ENCODE data around the gene DST.
A peak's percentile ranks its signal among the peaks of the same experiment; 100 is the strongest.

DST gene

DNA sequence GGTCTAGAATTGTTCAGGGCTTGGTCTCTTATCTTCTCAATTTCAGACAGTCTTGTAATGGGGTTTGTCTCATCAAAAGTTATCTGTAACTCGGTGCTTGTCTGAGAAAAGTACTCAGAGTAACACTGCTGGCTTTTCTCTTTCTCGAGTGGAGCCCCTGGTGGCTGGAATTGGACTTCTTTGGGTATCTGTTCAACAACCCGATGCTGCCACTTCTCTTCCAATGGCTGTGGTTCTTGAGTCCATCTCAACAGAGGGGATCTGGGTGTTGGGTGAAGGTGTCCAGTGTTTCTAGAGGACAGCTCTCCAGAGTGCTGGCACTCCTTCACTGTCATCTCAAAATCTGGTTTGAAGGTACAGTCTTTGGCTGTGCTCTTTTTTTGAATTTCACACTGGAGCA is 24.6 kb downstream of the DST start:
- DNase-seq = no peak

DNA sequence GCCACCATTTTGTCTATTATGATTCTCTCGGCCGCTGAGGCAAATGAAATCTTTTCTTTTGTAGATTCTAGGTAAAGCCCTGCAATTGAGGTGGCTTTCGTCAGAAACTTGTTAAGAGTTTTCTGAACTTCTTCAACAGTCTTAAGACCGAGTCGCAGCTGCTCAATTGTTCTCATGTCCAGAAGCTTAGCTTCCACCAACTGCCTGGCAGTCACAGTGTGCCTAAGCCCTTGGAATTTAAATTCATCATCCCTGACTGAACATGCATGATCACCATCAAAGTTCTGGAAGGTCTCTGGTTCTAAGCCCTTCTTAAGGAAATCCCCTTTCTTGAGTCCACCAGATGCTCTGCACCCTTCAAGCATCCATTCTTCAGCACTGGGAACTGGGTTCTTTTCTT is 25.7 kb downstream of the DST start:
- DNase-seq = no peak

DNA sequence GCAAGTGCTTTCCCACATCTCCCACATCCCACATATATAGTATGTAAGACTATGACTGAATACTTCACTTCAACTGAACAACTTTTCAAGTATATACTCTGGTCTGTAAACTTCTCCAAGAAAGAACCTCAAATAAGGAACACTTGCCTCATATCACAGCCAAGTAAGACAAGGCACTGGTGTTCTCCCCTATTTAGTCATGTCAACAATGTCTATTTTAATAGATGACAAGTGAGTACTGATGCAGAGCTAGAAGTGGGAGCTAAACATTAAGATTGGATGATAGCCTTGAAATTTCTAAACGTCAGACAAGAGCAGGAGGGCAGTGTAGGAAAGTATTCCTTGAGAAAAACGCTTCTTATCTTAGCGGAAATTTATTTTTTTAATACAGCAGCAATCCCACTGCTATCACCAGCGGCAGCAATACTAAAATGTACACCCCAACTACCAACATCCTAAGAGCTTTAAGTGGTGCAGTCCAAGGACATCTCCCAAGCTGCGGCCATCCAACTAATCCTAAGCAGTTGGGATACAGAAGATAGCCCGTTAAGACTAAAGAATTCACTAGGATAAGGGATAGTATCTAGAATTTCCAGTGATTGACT is 29.3 kb downstream of the DST start:
- DNase-seq = no peak

DNA sequence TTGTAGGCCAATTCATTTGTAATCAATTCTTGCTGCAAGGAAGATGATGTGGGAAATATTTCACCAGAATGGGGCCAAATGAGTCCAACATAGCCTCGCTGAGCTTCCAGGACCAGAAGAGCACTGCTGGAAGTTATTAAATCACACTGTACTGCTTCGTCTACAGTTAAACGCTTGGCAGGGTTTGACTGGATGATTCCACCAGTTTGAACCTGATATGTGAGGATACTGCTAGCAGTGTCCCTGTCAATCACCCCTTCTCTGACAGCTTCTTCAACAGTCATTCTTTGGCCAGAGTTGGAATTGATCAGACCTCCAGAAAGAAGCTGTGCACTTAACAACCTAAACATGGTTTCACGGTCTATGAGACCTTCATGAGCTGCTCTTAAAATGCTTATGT is 34.4 kb downstream of the DST start:
- no peak for DNase-seq

DNA sequence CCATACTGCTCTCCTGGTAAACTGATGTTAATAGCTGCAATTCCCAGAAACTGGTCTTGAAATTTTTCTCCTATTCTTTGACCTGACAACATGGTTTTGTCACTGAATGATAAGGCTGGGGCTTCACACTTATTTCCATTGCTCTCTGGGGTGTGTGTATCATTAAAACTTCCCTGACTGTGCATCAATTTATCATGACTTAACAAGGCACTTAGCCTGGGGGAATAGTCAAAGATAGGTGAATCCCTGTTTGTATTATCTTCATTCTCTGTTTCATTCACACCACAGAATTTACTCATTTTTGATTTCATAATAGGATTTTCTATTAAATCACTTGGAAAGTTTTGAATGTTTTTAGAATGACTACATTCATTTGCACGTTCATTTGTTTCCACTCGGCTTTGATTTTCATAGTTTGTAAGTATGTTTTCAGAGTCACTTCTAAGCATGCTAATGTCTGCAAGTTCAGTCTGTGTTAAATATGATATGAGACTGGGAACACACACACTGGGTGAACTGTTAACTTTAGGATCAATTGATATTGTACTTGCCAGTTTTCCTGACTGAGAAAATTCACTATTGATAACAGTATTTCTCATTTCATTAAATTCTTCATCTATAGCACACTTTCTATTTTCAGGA is 35.5 kb downstream of the DST start:
- no peak for DNase-seq

DNA sequence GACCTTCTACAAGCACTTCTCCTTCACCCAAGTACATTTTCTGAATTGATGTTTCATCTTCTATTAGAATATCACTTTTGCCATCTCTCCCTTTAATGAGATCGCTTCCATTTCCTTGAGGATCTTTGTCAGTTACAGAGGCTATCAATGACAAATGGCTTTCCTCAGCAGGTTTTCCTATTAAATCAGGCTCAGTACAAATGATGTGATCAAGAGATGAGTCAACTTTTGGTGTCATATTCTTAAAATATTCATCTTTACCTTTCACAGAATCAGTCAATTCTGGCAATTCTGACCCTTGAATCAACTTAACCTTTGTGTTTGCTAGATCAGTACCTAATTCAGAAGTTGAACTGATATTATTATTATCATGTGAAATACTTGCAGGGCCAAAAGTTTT is 37.3 kb downstream of the DST start:
- DNase-seq = no peak

DNA sequence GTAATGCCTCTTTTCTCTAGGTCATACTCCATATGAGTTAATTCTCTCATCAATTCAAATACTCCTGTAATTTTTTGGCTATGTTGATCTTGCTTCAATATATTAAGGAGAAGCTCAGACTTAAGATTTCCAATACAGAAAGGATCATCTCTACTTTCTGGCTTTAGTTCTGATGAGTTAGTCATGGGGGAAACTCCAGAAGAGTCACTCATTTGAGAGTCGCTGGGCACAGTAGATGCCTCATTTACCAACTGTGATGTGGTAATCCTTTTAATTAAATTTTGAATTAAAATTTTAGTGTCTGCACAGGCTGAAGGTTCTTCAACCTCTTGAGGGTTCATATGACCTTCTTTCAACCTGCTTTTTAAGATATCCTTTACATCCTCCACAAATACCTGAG is 38.5 kb downstream of the DST start:
- no peak for DNase-seq

DNA sequence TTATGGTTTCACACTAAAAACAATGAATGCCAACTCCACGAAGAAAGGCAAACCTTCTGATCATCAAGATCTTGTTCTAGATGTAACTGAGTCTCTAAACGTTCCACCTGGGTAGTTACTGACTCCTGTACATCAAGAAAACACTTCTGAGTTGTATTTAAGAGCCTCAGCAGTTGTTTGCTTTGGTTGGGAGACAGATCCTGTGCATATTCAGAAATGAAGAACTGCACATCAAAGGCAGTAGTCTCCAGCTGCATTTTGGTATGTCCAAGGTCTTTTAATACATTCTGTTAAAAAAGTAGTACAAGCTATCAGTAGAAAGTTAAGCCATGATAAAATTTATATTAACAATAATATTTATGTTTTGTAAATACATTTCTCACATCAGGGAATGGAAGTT is 41.3 kb downstream of the DST start:
- no peak for DNase-seq

DNA sequence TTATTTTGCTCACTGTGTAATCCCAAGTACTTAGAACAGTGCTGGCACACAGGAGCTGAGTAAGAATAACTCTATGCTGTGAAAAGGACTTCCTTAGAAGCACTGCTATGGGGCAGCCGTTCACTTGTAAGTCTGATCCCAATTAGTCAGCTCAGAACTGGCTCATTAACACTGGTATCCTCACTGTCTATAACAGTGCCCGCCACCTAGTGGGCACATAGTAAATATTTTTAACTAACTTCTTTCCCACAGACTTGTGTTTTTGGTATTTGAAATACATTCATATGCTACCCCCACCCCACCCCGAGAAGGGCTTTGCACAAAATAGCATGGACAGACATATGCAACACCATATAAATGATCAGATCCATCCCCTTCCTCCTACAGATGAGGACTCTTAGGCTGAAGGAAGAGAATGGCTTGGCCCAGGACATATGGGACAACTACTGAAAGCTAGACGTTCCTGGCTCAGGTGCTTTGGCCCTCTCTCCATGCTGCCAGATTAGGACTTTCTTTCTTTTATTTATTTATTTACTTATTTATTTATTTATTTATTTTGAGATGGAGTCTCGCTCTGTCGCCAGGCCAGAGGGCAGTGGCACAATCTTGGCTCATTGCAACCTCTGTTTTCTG is 47.1 kb downstream of the DST start:
- DNase-seq = peak; percentile 26

DNA sequence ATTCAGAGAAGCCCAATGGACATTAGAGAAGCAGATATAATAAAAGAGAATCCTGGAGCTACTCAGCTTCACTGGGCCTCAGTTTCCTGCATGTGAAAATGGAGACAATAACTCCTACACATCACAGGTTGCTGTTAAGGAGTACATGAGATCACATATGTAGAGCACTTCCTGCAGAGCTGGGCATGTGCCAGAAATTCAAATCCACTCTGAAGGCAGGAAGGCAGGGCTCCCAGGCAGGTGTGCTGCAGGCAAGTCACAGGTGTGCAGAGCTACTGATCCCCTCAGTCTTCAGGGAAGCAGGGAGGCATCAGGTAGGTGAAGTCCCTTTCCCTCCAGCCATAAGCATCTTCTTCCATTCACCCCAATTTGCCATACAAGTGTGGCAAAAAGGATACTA is 48.0 kb downstream of the DST start:
- DNase-seq = no peak

DNA sequence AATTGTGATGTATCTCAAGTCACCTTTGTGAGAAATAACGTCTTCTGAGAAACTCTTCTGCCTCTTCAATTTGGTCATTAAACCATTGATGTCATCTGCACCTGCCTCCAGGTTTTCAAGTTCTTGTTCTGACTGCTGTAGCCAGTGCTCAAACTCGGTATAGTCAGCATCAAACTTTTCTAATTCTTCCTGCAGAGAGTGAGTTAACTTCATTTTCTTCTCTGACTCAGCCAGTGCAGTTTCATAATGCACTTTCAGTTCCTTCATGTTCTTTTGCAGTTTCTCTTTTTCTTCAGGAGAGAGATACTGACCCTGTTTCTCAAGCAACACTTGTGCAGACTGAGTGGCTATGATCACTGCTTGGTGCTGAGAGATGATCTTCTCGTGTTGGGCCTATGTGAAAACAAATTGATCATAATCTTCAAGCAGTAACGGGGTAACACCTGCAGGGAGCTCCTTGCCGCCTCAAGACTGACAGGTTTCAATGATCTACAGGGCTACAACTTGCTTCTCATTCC is 48.8 kb downstream of the DST start:
- no peak for DNase-seq

DNA sequence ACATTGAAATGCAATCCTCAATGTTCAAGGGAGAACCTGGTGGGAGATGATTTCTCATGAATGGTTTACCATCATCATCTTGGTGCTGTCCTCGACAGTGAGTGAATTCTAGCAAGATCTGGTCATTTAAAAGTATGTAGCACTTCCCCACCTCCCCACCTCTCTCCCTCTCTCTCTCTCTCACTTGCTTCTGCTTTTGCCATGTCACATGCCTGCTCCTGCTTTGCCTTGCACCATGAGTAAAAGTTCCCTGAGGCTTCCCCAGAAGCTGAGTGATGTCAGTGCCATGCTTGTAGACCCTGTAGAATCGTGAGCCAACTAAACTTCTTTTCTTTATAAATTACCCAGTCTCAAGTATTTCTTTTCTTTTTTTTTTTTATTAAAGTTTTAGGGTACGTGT is 60.5 kb downstream of the DST start:
- no peak for DNase-seq

DNA sequence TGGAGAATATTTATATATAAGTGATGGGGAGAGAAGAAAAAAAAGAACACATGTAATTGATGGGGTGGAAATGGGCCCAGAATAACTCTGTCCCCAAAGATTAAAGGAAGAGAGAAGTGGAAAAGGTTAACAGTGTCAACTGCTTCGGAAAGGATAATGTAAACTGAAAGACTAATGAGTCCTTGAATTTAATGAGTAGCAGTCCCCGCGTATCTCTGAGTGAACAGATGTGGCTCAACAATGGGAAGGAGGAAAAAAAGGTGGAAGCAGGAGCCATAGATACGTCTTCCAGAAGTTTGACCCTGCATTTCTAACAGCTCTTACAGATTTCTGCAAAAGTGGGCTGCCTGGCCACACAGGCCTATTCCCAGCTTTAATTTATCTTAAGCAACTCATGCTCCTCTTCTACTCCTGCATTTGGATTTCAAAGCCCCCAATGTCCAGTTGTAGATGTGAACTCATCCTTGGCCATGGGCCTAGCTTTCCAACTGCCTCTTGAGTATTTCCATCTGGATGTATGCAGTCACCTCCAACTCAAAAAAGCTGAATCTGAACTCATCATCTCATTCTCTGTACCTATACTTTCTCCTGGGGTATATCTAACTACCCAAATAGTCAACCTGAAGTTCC is 61.3 kb downstream of the DST start:
- DNase-seq = no peak

DNA sequence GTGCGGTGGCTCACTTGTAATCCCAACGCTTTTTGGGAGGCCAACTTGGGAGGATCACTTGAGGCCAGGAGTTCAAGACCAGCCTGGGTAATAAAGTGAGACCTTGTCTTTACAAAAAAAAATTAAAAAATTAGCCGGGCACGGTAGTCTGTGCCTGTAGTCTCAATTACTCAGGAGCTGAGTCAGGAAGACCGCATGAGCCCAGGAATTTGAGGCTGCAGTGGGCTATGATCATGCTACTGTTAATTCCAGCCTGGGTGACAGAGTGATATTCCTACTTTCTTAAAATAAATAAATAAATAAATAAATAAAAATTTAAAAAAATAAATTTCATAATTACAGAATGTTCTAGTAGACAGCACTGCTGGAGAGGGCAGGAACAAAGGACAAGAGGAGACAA is 62.4 kb downstream of the DST start:
- no peak for DNase-seq

DNA sequence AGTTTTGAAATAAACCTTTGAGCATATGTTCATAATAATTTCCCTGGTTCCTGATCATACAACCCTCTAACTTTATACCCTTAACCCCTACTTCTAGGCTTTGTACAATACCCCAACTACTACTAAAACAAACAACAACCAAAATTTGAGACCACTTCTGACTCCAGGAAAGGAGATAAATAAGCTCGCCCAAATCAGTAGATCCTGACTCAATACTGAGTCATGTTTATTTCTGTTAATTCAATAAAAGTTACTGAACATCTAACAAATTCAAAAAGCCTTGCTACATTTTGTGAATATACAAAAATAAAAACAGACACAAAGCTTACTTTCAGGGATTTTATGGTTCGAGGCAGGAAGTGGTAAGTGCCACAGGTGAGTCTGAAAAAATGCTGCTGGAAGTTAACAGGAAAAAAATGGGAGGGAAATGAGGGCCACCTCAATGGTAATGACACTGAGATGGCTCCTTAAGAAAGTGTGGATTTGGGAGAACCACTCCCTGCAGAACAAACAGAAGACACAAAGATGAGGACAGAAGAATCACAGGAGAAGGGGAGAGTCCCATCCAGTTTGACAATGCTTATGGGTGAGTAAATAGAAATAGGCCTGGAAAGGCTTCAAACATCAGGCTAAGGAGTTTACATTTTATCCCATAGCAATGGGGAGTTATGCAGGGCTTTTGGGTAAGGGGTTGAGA is 63.4 kb downstream of the DST start:
- no peak for DNase-seq

DNA sequence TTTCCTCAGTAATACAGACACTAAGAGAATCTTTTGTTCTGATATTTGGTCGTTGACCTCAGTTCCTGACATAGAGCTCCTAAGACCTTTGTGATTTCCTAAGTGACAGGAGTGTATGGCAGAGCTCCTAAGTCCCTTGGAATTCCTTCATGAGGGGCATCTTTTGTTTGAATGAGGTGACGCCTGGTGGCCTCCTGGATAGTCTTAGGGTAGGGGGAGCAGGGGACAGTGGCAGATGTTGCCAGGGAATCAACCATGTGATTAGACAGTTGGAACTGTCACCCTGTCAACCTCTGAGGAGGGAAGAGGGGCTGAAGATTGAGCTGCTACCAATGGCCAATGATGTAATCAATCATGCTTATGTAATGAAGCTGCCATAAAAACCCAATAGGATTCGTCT is 67.0 kb downstream of the DST start:
- DNase-seq = no peak

DNA sequence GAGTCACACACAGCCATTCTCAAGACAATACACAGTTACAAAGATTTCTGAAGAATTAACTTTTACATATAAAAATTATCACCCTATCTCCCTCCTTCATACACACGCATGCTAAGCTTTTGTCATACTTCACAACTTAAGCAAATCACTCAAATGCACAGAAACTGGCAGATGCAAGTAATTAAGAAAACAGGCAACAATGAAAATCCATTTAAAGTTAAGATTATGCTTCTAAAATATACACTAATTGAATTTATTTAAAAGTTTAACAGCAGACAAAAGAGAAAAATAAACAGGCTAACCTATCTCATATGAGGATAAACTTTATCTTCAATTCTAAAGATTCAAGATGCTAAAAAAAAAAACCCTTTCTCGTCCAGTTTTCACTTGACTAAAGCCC is 68.4 kb downstream of the DST start:
- DNase-seq = no peak

DNA sequence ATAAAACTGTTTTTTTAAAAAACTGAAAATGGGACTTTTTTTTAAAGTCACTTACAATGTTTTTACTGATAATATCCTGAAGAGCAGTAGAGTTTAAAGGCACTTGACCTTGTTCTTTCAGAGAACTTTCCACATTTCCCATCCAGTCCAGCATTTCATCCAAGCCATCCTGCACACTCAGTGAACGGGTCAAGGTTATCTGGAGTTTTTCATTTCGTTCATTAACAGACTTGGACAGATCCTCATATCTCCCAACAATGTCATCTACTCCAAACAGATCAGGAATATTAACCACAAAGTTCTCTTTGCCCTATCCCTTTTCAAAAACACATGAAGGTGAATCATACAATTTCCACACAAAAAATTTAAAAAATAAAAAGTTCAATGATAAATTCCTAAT is 69.1 kb downstream of the DST start:
- DNase-seq = no peak

DNA sequence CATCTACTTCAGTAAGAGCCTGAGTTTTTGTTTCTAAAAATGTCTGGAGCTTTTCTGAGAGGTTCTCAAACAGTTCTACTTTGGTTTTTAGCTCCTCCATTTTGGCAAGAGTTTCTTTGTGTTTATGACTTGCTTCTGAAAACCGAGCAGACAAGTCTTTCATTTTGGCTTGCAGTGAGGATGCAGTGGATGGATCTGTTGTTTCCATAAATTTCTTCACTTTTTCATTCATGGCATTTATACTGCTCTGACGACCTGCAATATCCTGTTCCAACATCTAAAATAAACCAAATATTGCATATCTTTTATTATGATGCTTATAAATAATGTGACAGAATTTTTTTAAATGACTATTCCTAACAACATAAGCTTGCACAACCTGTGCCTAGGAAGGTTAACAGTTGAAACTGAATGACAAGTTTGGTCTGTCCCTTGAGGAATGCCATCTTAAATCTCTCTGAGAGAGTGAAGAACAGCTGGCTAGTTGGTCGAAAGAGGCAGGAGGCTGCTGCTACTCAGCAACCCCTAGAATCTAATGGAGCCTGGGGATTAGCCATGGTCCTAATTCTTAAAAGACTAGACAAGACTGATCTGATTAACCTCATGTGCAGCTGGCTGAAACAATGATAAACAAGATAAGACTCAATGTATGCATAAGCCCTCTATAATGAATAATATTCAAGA is 69.8 kb downstream of the DST start:
- DNase-seq = no peak

DNA sequence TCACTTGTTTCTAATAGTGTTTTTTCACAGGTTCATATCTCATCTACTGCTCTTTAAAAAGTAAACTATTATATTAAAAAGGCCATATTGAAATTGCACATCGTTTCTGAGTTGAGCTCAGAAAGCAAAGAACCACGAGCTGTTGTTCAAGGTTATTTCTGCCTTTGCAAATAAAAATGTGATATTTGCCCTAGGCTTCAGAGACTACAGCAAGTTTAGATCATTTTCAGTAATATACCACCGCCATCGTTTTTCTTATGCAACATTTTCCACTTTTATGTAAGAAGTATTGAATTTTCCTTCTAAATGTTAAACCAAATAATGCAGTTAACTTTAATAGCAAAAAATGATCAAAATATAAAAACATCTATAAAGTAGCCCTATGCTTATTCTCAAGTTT is 71.1 kb downstream of the DST start:
- DNase-seq = no peak

DNA sequence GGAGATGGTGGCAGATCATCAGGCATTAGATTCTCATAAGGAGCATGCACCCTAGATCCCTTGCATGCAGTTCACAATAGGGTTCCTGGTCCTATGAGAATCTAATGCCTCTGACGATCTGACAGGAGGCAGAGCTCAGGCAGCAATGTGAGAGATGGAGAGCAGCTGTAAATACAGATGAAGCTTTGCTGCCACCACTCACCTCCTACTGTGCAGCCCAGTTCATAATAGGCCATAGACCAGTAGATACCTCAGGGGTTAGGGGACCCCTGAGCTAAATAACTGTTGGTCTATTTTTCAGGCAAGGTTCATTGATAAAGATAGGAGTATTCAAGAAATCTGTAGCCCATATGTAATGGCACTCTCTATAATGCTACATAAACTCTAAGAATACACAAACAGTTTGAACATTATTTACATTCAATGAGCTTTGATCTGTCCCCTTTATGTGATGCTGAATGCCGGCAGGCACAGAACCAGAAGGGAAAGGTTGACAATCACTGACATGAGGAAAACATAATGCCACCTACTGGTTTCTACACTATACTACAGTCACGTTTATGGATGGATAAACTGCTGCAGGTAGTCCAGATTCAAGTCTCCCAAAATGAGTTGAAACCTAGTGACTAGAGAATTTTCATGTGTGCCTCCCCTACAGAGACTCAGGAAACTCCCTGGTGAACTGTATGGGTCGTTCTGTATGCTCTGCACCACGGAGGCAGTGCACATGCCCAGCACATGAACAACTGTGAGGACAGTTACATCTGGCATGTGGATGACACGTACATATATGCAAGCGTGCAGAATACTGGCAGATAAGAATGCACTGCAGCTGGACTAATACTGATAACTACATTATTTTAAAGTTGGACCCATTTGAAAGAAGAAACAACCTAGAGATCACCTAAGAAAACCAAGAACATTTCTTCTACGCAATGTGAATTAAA is 72.0 kb downstream of the DST start:
- DNase-seq = no peak

DNA sequence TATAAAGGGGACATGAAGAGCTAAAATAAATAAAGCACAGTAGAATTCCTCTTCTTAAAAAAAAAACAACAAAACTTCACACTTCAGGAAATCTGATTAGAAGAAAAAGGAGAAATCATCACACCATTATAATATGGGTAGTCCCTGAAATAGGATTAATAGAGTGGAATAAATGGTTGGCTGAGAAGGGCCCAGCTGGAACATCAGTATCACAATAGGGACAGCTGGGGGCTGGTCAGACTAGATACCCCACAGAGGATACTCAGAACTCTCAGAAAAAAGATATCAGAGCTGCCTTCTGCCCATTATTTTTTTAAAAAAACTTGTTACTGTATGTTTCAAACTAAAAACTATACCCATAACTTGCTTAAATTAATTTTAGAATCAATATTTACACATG is 75.2 kb downstream of the DST start:
- no peak for DNase-seq

Measured in GDM1 (cell line).